ENCODE data around the gene LYSET. TPM values are rescaled to one million over a fixed set of nuclear protein-coding genes. Genes with fewer than 3 reads are reported as not detected.

Gene LYSET
- 32.3 to 37.8 TPM (median 34.7 TPM) in 5 replicates for total RNA-seq (2022; extraction: Qiagen RNA extraction; ENCODE audit: low read depth)

GRCh38 chr14:93184391-93185348 lies at the start of gene LYSET, which contains the start of gene MOAP1:
Gene LYSET (plus strand): TSS chr14:93185317. CDS start chr14:93185406, 89 bp downstream.
Gene MOAP1 (minus strand): TSS chr14:93184897. CDS start chr14:93184242, 655 bp downstream.

GRCh38 chr14:93206793-93207467 lies 21.8 kb downstream of the LYSET start, which contains the start of the genes GON7 and UBR7:
Gene GON7 (minus strand): TSS chr14:93207065. CDS start chr14:93207037, 28 bp downstream.
Gene UBR7 (plus strand): TSS chr14:93207256. CDS start chr14:93207292, 36 bp downstream.

Other genes starting within 250 kb of the LYSET start
- 52.0 to 65.5 TPM (median 59.8 TPM) in 5 replicates for gene ITPK1, start 69.4 kb upstream of the LYSET start, total RNA-seq (2022; extraction: Qiagen RNA extraction; ENCODE audit: low read depth)
- gene MOAP1, start 420 bp upstream of the LYSET start, total RNA-seq (2022; extraction: Qiagen RNA extraction; ENCODE audit: low read depth): 11.2 to 14.9 TPM (median 13.7 TPM) in 5 replicates
- 13.2 to 18.3 TPM (median 15.4 TPM) in 5 replicates for gene GON7, start 21.7 kb downstream of the LYSET start, total RNA-seq (2022; extraction: Qiagen RNA extraction; ENCODE audit: low read depth)
- gene UBR7, start 21.9 kb downstream of the LYSET start, total RNA-seq (2022; extraction: Qiagen RNA extraction; ENCODE audit: low read depth): 23.5 to 29.4 TPM (median 25.3 TPM) in 5 replicates
- 8.9 to 13.1 TPM (median 11.6 TPM) in 5 replicates for gene BTBD7, start 147.7 kb downstream of the LYSET start, total RNA-seq (2022; extraction: Qiagen RNA extraction; ENCODE audit: low read depth)
- not detected in 5 replicates for gene COX8C, start 161.9 kb downstream of the LYSET start, total RNA-seq (2022; extraction: Qiagen RNA extraction; ENCODE audit: low read depth)
- 0.01 to 0.03 TPM (median 0.03 TPM) in 4 of 5 replicates, not detected in the other for gene UNC79, start 245.6 kb downstream of the LYSET start, total RNA-seq (2022; extraction: Qiagen RNA extraction; ENCODE audit: low read depth)